Hepatocyte (in vitro differentiated cells): ENCODE results near the gene MRPL44.

Source experiments
- EZH2 ChIP-seq: fragments of 200-600 bp; sonication (generic); IDR thresholded peaks from 2 replicates; pipeline ENCODE4 v1.6.1; 2016; ENCODE audit warnings: antibody characterized with exemption, mild to moderate bottlenecking, borderline replicate concordance
- TF ChIP-seq, protein P1 (sequence below): fragments of 200-600 bp; sonication (generic); IDR thresholded peaks from 2 replicates; pipeline ENCODE4 v1.5.1; 2016; ENCODE audit warnings: antibody characterized with exemption, mild to moderate bottlenecking; ENCODE audit not compliant: poor library complexity

GRCh38 chr2:223980397-223980735, 23.1 kb downstream of the MRPL44 start:
- TF ChIP-seq, protein P1, sequence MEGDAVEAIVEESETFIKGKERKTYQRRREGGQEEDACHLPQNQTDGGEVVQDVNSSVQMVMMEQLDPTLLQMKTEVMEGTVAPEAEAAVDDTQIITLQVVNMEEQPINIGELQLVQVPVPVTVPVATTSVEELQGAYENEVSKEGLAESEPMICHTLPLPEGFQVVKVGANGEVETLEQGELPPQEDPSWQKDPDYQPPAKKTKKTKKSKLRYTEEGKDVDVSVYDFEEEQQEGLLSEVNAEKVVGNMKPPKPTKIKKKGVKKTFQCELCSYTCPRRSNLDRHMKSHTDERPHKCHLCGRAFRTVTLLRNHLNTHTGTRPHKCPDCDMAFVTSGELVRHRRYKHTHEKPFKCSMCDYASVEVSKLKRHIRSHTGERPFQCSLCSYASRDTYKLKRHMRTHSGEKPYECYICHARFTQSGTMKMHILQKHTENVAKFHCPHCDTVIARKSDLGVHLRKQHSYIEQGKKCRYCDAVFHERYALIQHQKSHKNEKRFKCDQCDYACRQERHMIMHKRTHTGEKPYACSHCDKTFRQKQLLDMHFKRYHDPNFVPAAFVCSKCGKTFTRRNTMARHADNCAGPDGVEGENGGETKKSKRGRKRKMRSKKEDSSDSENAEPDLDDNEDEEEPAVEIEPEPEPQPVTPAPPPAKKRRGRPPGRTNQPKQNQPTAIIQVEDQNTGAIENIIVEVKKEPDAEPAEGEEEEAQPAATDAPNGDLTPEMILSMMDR: no peak
- no peak for TF ChIP-seq EZH2
